NCI-H2029 treated with DMSO at 0.1 percent for 48 hours (cell line): ENCODE data around the gene ADPRH.
"Not testable (repeated sequence)": the region's sequence is repeated elsewhere in the genome, so short reads cannot be mapped to it uniquely, and the experiment has no call there.

Source experiments
- DNase-seq: peaks from one replicate; lab custom pipeline; 2025; lab: John Stamatoyannopoulos, UW

ADPRH gene

GRCh38 chr3:119559441-119559963, 19.8 kb upstream of the ADPRH start, which contains the start of gene CD80:
Gene CD80 (minus strand): TSS chr3:119559614. CDS start chr3:119557728, 1,886 bp downstream.
- no peak for DNase-seq

GRCh38 chr3:119560160-119560559, 19.1 kb upstream of the ADPRH start:
- DNase-seq: no peak

GRCh38 chr3:119562307-119562961, 16.9 kb upstream of the ADPRH start:
- no peak for DNase-seq

GRCh38 chr3:119563334-119563733, 16.0 kb upstream of the ADPRH start:
- DNase-seq: not testable (repeated sequence)

GRCh38 chr3:119569156-119569555, 10.1 kb upstream of the ADPRH start:
- no peak for DNase-seq

GRCh38 chr3:119570229-119570628, 9.1 kb upstream of the ADPRH start:
- no peak for DNase-seq

- DNase-seq: no peak
Observed at GRCh38 chr3:119571230-119571629, 8.1 kb upstream of the ADPRH start.

GRCh38 chr3:119571688-119572087, 7.6 kb upstream of the ADPRH start:
- DNase-seq: no peak

GRCh38 chr3:119575507-119575906, 3.8 kb upstream of the ADPRH start:
- DNase-seq: no peak

GRCh38 chr3:119580067-119580760, 922 bp downstream of the ADPRH start:
- DNase-seq: no peak

- no peak for DNase-seq
Observed at GRCh38 chr3:119582178-119582577, 2.9 kb downstream of the ADPRH start.

GRCh38 chr3:119585208-119585607, 5.9 kb downstream of the ADPRH start:
- no peak for DNase-seq

GRCh38 chr3:119585856-119586570, 6.7 kb downstream of the ADPRH start:
- DNase-seq: no peak

GRCh38 chr3:119586733-119587172, 7.5 kb downstream of the ADPRH start:
- no peak for DNase-seq

GRCh38 chr3:119588112-119588511, 8.8 kb downstream of the ADPRH start:
- DNase-seq: no peak

- no peak for DNase-seq
Observed at GRCh38 chr3:119589102-119589773, 9.9 kb downstream of the ADPRH start.

GRCh38 chr3:119590706-119591105, 11.4 kb downstream of the ADPRH start:
- DNase-seq: no peak

GRCh38 chr3:119592861-119593260, 13.6 kb downstream of the ADPRH start:
- DNase-seq: no peak

- no peak for DNase-seq
Observed at GRCh38 chr3:119594066-119594465, 14.8 kb downstream of the ADPRH start.

GRCh38 chr3:119594929-119595328, 15.6 kb downstream of the ADPRH start:
- not testable (repeated sequence) for DNase-seq

GRCh38 chr3:119595639-119596334, 16.5 kb downstream of the ADPRH start:
- DNase-seq: no peak
